ENCODE results near the gene NACC2. TPM values are rescaled to one million over a fixed set of nuclear protein-coding genes. Genes with fewer than 3 reads are reported as not detected.

The NACC2 gene
- total and polyA plus RNA-seq, 10 of the 15 experiments (the other 5 are each of a cell fraction or from before 2014, with no cell fraction given) = 0.66 to 14.7 (median 3.5) TPM

DNA sequence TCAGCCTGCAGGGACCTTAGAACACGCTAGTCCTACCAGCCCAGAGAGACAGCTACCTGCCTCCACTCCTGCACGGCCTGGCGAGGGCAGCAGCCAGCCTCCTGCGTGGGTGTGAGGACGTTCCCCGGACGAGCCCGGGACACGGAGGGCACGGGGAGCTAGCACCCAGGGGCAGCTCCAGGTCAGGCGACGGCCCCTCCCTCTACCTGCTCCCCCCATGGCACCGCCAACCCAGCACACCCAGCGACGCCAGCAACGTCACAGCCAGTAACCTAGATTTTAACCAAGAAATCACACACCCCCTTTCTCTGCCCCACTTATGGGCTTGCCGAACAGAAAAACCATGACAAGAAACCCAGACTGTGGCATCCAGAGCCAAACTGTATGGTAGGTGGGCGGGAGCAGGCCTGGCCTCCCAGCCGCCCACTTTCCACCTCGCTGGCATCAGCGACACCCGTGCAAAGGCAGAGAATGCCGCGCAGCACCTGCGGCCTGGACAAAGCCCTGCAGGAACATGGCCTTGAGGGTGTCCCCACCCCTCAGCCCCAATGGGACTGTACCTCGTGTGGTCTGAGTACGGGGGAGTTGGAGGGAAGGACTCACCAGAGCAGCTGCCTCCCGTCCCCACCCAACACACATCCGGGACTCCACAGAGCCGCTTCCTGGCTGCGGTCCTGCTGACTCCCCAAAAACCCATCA, 47.9 kb downstream of the NACC2 start:
- Histone ChIP-seq H3K27me3 (replicated peaks in 1 of 2; ENCODE audit: control insufficient read depth in 2 of 2, insufficient read depth in 2 of 2, low read length in 1 of 2) (no peaks in the 10 kb centered on the region), H3K9ac (ENCODE audit: control insufficient read depth, insufficient read depth, low read length) (no peak overlapping the region), H3K9me3 (replicated peaks; ENCODE audit: control insufficient read depth, insufficient read depth, low read length) (no peaks in the 10 kb centered on the region), H3K4me3 (no peak overlapping the region), H3K4me1 (ENCODE audit: control insufficient read depth, insufficient read depth, low read length) (no peaks in the 10 kb centered on the region), H3K27ac (ENCODE audit: control insufficient read depth, insufficient read depth) (no peak overlapping the region), H3K36me3 (ENCODE audit: control insufficient read depth in 2 of 2, insufficient read depth in 2 of 2, low read length in 1 of 2) (peaks cover 0 to 4% of the 10 kb centered on the region in 2 experiments; a peak in 2 of 4 replicates), H2AFZ (ENCODE audit: control insufficient read depth, low read depth, low read length) (no peak overlapping the region), H3K79me2 (ENCODE audit: control insufficient read depth, insufficient read depth, low read length) (no peaks in the 10 kb centered on the region), H3K4me2 (ENCODE audit: control insufficient read depth, insufficient read depth) (no peak overlapping the region), H4K20me1 (ENCODE audit: control insufficient read depth, insufficient read depth) (no peaks in the 10 kb centered on the region; the same call in 1 of the 2 replicates)
- ATAC-seq (no peak), FAIRE-seq (no peak), DNase-seq (ENCODE audit: low read depth, low spot score) (no peak)
- 69% methylated on average over 28 of the region's 31 CpGs for WGBS (ENCODE audit: insufficient coverage, insufficient replicate concordance, low lambda C conversion rate, missing lambda C conversion rate)
- intact Hi-C loops (cut with micrococcal nuclease; ENCODE audit: unreplicated experiment) = no loop called here
- RAD21 ChIA-PET (ENCODE audit: unreplicated experiment) = no interaction called here
- CTCF ChIA-PET = no interaction called here
- POLR2A ChIA-PET = no interaction called here
- SMC1A ChIA-PET (ENCODE audit: uncharacterized antibody, unreplicated experiment) = no interaction called here
- in situ Hi-C loops (cut with MboI) = no loop called here
- TF ChIP-seq IRF4 (IDR thresholded peaks at IDR 0.05; ENCODE audit: low read depth, low read length) = no peak
- TF ChIP-seq, protein P1, sequence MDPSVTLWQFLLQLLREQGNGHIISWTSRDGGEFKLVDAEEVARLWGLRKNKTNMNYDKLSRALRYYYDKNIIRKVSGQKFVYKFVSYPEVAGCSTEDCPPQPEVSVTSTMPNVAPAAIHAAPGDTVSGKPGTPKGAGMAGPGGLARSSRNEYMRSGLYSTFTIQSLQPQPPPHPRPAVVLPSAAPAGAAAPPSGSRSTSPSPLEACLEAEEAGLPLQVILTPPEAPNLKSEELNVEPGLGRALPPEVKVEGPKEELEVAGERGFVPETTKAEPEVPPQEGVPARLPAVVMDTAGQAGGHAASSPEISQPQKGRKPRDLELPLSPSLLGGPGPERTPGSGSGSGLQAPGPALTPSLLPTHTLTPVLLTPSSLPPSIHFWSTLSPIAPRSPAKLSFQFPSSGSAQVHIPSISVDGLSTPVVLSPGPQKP (IDR thresholded peaks at IDR 0.05; ENCODE audit: low read depth, low read length) = no peak
- no peak for TF ChIP-seq MYC (IDR thresholded peaks at IDR 0.05; ENCODE audit: insufficient read depth, insufficient read length, insufficient replicate concordance, low read length, severe bottlenecking)
- TF ChIP-seq TCF12 (IDR thresholded peaks at IDR 0.05; ENCODE audit: low read depth, low read length) = no peak
- no peak for TF ChIP-seq FOXM1 (IDR thresholded peaks at IDR 0.05; ENCODE audit: low read depth, low read length)
- TF ChIP-seq ZNF622 (IDR thresholded peaks at IDR 0.05) = no peak
- no peak for TF ChIP-seq BHLHE40 (IDR thresholded peaks at IDR 0.05; ENCODE audit: borderline replicate concordance in 1 of 2, low read depth in 2 of 2, low read length in 1 of 2)
- TF ChIP-seq GATAD2B (conservative IDR thresholded peaks at IDR 0.05; ENCODE audit: low read depth) = no peak
- TF ChIP-seq, protein P2, sequence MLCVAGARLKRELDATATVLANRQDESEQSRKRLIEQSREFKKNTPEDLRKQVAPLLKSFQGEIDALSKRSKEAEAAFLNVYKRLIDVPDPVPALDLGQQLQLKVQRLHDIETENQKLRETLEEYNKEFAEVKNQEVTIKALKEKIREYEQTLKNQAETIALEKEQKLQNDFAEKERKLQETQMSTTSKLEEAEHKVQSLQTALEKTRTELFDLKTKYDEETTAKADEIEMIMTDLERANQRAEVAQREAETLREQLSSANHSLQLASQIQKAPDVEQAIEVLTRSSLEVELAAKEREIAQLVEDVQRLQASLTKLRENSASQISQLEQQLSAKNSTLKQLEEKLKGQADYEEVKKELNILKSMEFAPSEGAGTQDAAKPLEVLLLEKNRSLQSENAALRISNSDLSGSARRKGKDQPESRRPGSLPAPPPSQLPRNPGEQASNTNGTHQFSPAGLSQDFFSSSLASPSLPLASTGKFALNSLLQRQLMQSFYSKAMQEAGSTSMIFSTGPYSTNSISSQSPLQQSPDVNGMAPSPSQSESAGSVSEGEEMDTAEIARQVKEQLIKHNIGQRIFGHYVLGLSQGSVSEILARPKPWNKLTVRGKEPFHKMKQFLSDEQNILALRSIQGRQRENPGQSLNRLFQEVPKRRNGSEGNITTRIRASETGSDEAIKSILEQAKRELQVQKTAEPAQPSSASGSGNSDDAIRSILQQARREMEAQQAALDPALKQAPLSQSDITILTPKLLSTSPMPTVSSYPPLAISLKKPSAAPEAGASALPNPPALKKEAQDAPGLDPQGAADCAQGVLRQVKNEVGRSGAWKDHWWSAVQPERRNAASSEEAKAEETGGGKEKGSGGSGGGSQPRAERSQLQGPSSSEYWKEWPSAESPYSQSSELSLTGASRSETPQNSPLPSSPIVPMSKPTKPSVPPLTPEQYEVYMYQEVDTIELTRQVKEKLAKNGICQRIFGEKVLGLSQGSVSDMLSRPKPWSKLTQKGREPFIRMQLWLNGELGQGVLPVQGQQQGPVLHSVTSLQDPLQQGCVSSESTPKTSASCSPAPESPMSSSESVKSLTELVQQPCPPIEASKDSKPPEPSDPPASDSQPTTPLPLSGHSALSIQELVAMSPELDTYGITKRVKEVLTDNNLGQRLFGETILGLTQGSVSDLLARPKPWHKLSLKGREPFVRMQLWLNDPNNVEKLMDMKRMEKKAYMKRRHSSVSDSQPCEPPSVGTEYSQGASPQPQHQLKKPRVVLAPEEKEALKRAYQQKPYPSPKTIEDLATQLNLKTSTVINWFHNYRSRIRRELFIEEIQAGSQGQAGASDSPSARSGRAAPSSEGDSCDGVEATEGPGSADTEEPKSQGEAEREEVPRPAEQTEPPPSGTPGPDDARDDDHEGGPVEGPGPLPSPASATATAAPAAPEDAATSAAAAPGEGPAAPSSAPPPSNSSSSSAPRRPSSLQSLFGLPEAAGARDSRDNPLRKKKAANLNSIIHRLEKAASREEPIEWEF (IDR thresholded peaks at IDR 0.05; ENCODE audit: insufficient replicate concordance, low read depth, low read length) = no peak
- TF ChIP-seq SIN3A (IDR thresholded peaks at IDR 0.05; ENCODE audit: low read depth, low read length) = no peak
- TF ChIP-seq ASH2L (IDR thresholded peaks at IDR 0.05; ENCODE audit: borderline replicate concordance, low read depth) = no peak
- TF ChIP-seq EGR1 (IDR thresholded peaks at IDR 0.05; ENCODE audit: borderline replicate concordance in 1 of 2, low read depth in 2 of 2, low read length in 2 of 2) = no peak
- no peak for TF ChIP-seq LARP7 (IDR thresholded peaks at IDR 0.05)
- no TSS peak for BruUV-seq (replicated peaks)

Measured in GM12878 (cell line).